Thoracic aorta (tissue), 2 donors: ENCODE data around the gene CTNNA2. TPM values are rescaled to one million over a fixed set of nuclear protein-coding genes. Genes with fewer than 3 reads are reported as not detected.
"Not testable (repeated sequence)": the region's sequence is repeated elsewhere in the genome, so short reads cannot be mapped to it uniquely, and the experiment has no call there.

ENCODE experiments used
- ATAC-seq: fragments of 150-250 bp; one replicate; pipeline ENCODE4 v1.8.0; 2017; ENCODE audit warnings: low read depth; ENCODE audit not compliant: insufficient number of reproducible peaks, low FRiP score
- DNase-seq: peaks from one replicate; pipeline ENCODE4 v3.0.0-alpha.2; 2020; ENCODE audit warnings: low spot score
- H3K27ac ChIP-seq, 2 donors: fragments of 200-600 bp; sonication (generic); 1 replicate in 1 of 2; 2 replicates in 1 of 2; pipeline ENCODE4 v1.5.1; 2016; ENCODE audit warnings: mild to moderate bottlenecking in 2 of 2, moderate library complexity in 2 of 2
- H3K27me3 ChIP-seq: fragments of 200-600 bp; sonication (generic); replicated peaks from 2 replicates; pipeline ENCODE4 v1.6.0; 2016; ENCODE audit warnings: mild to moderate bottlenecking; ENCODE audit not compliant: insufficient read depth
- H3K36me3 ChIP-seq: fragments of 200-600 bp; sonication (generic); one replicate; pipeline ENCODE4 v1.5.1; 2016
- H3K4me1 ChIP-seq, 2 donors: fragments of 200-600 bp; sonication (generic); 1 replicate in 1 of 2; 2 replicates in 1 of 2; pipeline versions ENCODE4 v1.5.1 to v1.6.0; 2016; ENCODE audit warnings: low read depth in 2 of 2, mild to moderate bottlenecking in 1 of 2; ENCODE audit not compliant: control insufficient read depth in 1 of 2
- H3K4me3 ChIP-seq: fragments of 200-600 bp; sonication (generic); 2 replicates; pipeline ENCODE4 v1.5.1; 2016; ENCODE audit warnings: mild to moderate bottlenecking
- H3K9me3 ChIP-seq: fragments of 200-600 bp; sonication (generic); 2 replicates; pipeline ENCODE4 v1.5.1; 2016
- total RNA-seq, 2 donors: library from RNA; depleted of rRNA; stranded (reverse); fragments of >200 nt; gene quantifications; one replicate each; pipeline versions ENCODE4 v1.1.0 to v1.2.3, GENCODE V29; 2016
- TF ChIP-seq, protein P1 (sequence below): fragments of 200-600 bp; sonication (generic); IDR thresholded peaks from one replicate; pipeline ENCODE4 v1.5.1; 2019; ENCODE audit warnings: antibody characterized with exemption

Gene CTNNA2
- total RNA-seq, 2 donors from 2014 or later = not detected

DNA sequence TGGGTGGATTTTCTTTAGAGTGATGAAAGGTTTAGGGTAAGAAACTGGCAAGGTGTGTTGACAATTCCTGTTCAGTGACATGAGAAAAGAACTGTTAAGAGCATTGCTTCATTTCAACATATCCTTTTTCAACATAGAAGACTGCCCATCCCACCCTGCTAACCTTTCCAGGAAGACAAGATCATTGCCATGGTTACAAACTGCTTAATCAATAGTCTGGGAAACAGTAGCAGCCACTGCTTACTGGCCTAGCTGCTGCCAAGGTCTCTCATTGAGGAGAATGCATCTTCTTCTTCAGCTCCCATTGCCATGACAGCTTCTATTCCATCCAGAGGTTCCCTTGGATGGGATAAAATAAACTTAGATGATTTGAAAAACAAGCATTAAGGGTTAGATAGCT is 579.6 kb downstream of the CTNNA2 start:
- ATAC-seq (no peak), DNase-seq (no peak)
- Histone ChIP-seq H3K36me3 (no peaks in the 10 kb centered on the region), H3K9me3 (no peaks in the 10 kb centered on the region), H3K4me3 (no peak overlapping the region), H3K4me1 (no peaks in the 10 kb centered on the region), H3K27me3 (no peaks in the 10 kb centered on the region), H3K27ac (no peak overlapping the region)
- TF ChIP-seq, protein P1, sequence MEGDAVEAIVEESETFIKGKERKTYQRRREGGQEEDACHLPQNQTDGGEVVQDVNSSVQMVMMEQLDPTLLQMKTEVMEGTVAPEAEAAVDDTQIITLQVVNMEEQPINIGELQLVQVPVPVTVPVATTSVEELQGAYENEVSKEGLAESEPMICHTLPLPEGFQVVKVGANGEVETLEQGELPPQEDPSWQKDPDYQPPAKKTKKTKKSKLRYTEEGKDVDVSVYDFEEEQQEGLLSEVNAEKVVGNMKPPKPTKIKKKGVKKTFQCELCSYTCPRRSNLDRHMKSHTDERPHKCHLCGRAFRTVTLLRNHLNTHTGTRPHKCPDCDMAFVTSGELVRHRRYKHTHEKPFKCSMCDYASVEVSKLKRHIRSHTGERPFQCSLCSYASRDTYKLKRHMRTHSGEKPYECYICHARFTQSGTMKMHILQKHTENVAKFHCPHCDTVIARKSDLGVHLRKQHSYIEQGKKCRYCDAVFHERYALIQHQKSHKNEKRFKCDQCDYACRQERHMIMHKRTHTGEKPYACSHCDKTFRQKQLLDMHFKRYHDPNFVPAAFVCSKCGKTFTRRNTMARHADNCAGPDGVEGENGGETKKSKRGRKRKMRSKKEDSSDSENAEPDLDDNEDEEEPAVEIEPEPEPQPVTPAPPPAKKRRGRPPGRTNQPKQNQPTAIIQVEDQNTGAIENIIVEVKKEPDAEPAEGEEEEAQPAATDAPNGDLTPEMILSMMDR = no peak

DNA sequence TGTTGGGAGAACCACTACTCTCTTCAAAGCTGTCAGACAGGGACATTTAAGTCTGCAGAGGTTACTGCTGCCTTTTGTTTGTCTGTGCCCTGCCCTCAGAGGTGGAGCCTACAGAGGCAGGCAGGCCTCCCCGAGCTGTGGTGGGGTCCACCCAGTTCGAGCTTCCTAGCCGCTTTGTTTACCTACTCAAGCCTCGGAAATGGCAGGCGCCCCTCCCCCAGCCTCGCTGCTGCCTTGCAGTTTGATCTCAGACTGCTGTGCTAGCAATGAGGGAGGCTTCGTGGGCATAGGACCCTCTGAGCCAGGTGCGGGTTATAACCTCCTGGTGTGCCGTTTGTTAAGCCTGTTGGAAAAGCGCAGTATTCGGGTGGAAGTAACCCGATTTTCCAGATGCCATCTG is 585.7 kb downstream of the CTNNA2 start:
- H3K4me3 ChIP-seq, H3K36me3 ChIP-seq, DNase-seq, H3K27ac ChIP-seq, H3K9me3 ChIP-seq, ATAC-seq, H3K27me3 ChIP-seq, H3K4me1 ChIP-seq: not testable (repeated sequence)

DNA sequence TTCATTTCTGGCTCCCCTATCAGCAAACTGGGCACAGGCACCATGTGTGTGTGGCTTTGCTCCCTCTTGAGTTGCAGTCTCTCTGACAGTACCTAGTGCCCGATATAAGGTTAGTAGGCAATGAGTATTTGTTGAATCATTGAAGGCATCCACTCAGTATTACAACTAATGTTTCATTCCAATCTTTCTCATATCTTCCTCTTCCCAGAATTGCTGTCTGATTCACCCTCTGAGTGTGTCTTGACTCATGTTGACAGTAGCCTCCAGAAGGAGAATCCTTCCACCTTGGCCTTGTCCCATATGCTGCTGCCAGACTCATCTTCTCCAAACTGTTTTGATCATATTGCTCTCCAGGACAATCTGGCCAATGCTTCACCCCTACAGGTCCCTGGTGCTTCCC is 589.2 kb downstream of the CTNNA2 start:
- Histone ChIP-seq H3K36me3 (no peaks in the 10 kb centered on the region), H3K27me3 (no peaks in the 10 kb centered on the region), H3K4me1 (no peaks in the 10 kb centered on the region), H3K27ac (no peak overlapping the region), H3K9me3 (no peaks in the 10 kb centered on the region), H3K4me3 (no peak overlapping the region)
- TF ChIP-seq, protein P1 = no peak
- ATAC-seq (no peak), DNase-seq (no peak)

DNA sequence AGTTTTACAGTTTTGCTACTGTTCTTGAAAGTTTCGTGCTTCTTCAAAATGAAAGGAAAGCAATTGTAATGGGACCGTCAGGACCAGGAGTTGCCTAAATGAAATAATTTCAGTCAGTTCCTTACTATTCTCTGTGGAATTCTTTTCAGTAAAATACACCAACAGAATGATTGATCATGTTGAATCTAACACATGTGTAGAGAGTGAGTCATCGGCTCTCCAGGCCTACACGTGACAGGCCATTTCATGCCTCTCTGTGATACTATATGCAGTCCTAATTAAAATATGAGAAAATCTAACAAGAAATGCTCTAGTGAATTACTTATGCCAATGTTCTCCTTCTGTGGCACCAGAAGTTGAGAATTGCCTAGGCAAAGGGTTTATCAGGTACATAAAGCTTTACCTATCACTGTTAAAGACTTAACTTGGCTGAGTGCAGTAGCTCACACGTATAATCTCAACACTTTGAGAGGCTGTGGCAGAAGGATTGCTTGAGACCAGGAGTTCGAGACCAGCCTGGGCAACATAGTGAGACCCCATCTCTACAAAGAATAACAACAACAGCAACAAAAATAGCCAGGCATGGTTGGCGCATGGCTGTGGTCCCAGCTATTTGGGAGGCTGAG is 592.3 kb downstream of the CTNNA2 start:
- no peaks in the 10 kb centered on the region for H3K9me3 ChIP-seq
- DNase-seq = no peak
- H3K27me3 ChIP-seq = no peaks in the 10 kb centered on the region
- H3K27ac ChIP-seq = no peak overlapping the region
- no peak for ATAC-seq
- H3K4me3 ChIP-seq = no peak overlapping the region
- H3K36me3 ChIP-seq = no peaks in the 10 kb centered on the region
- TF ChIP-seq, protein P1 = no peak
- H3K4me1 ChIP-seq = no peaks in the 10 kb centered on the region

DNA sequence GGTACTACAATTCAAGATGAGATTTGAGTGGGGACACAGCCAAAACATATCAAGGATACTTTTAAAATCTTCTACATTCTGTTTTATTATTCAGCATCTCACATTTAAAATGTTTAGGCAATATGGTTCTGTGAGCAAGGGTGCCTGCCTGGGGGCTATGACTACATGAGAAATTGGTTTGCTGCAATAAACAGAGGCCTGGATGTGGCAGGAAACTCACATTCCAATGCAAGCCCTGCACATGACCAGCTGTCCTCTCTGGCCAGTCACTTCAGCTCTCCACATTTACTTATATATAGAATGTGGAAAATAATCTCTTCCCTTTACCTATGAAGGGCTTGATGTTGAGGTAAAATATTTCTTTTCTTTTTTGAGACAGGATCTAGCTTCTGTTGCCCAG is 598.3 kb downstream of the CTNNA2 start:
- DNase-seq (no peak), ATAC-seq (no peak)
- no peak overlapping the region for H3K27ac ChIP-seq
- TF ChIP-seq, protein P1 = no peak
- no peaks in the 10 kb centered on the region for H3K27me3 ChIP-seq
- no peak overlapping the region for H3K4me3 ChIP-seq
- no peaks in the 10 kb centered on the region for H3K9me3 ChIP-seq
- H3K4me1 ChIP-seq = no peaks in the 10 kb centered on the region
- no peaks in the 10 kb centered on the region for H3K36me3 ChIP-seq

DNA sequence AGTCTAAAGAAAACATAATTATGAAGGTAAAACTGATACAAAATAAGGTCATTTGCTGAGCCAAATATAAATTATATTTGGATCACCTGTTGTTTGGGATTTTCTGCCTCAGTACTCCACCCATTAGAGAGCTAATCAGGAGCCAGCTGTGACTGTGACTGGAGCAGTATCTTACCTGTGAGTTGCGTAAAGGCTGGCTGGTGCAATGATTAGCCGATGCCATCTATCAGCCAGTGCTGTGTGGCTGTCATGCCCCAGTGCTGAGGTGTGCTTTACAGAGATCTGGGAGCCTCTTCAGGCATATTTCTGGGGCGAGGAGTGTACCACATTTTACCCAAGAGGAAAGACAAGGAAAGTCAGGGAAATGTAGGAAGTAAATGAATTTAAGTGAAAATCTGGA is 599.9 kb downstream of the CTNNA2 start:
- no peaks in the 10 kb centered on the region for H3K27me3 ChIP-seq
- no peaks in the 10 kb centered on the region for H3K36me3 ChIP-seq
- TF ChIP-seq, protein P1 = no peak
- no peak for DNase-seq
- no peak overlapping the region for H3K4me3 ChIP-seq
- H3K4me1 ChIP-seq = no peaks in the 10 kb centered on the region
- no peaks in the 10 kb centered on the region for H3K9me3 ChIP-seq
- ATAC-seq = no peak
- H3K27ac ChIP-seq = no peak overlapping the region
